Karpas-422 (cell line): ENCODE results near the gene L3MBTL4. TPM values are rescaled to one million over a fixed set of nuclear protein-coding genes. Genes with fewer than 3 reads are reported as not detected.

Source experiments
- DNase-seq: peaks from one replicate; pipeline ENCODE4 v3.0.0-alpha.2; 2015
- H2AFZ ChIP-seq: fragments of 200-600 bp; sonication (generic); 2 replicates; pipeline ENCODE4 v1.6.1; 2014; ENCODE audit warnings: antibody characterized with exemption, low read length, mixed read lengths
- H3K27ac ChIP-seq: fragments of 200-600 bp; sonication (generic); 2 replicates; pipeline ENCODE4 v1.5.1; 2014; ENCODE audit warnings: mild to moderate bottlenecking, low read length, moderate library complexity
- H3K27me3 ChIP-seq: fragments of 200-600 bp; sonication (generic); 2 replicates; pipeline ENCODE4 v1.6.1; 2014; ENCODE audit warnings: low read length, mixed read lengths
- H3K36me3 ChIP-seq: fragments of 200-600 bp; sonication (generic); 2 replicates; pipeline ENCODE4 v1.6.1; 2014; ENCODE audit warnings: low read length, mixed read lengths; ENCODE audit not compliant: insufficient read depth
- H3K4me1 ChIP-seq: fragments of 200-600 bp; sonication (generic); 2 replicates; pipeline ENCODE4 v1.6.1; 2014; ENCODE audit warnings: mild to moderate bottlenecking, low read length, mixed read lengths
- H3K4me2 ChIP-seq: fragments of 200-600 bp; sonication (generic); 2 replicates; pipeline ENCODE4 v1.6.1; 2014; ENCODE audit warnings: low read length, low read depth, mild to moderate bottlenecking; ENCODE audit not compliant: poor library complexity, severe bottlenecking
- H3K4me3 ChIP-seq: fragments of 200-600 bp; sonication (generic); 2 replicates; pipeline ENCODE4 v1.5.1; 2014; ENCODE audit warnings: mild to moderate bottlenecking, antibody characterized with exemption, low read length, mixed read lengths
- H3K79me2 ChIP-seq: fragments of 200-600 bp; sonication (generic); 2 replicates; pipeline ENCODE4 v1.6.1; 2014; ENCODE audit warnings: mild to moderate bottlenecking, low read length, mixed read lengths
- H3K9ac ChIP-seq: fragments of 200-600 bp; sonication (generic); 2 replicates; pipeline ENCODE4 v1.6.0; 2014; ENCODE audit warnings: low read length
- H3K9me2 ChIP-seq: fragments of 200-600 bp; sonication (generic), shearing (Covaris generic); replicated peaks from 2 replicates; pipeline ENCODE4 v1.6.0; 2014; ENCODE audit warnings: mild to moderate bottlenecking, low read length, moderate library complexity; ENCODE audit not compliant: insufficient read depth
- H3K9me3 ChIP-seq: fragments of 300-700, 200-600 bp; sonication (generic); 2 replicates; pipeline ENCODE4 v1.6.1; 2014; ENCODE audit warnings: low read length, mixed read lengths
- H4K20me1 ChIP-seq: fragments of 200-600 bp; sonication (generic); 2 replicates; pipeline ENCODE4 v1.6.1; 2014; ENCODE audit warnings: mild to moderate bottlenecking, antibody characterized with exemption, low read length, low read depth; ENCODE audit not compliant: insufficient read depth
- total RNA-seq: library from RNA; depleted of rRNA; stranded (reverse); fragments of >200 nt; shearing (Covaris generic); gene quantifications from 2 replicates; pipeline ENCODE4 v1.2.3, GENCODE V29; 2014; ENCODE audit warnings: low replicate concordance

The L3MBTL4 gene
- total RNA-seq, 1 experiment from 2014 or later, result 15.2 TPM

- no peak overlapping the region for H2AFZ ChIP-seq
- no peaks in the 10 kb centered on the region for H3K79me2 ChIP-seq
- H3K9me3 ChIP-seq, result no peaks in the 10 kb centered on the region
- H3K9ac ChIP-seq, result no peak overlapping the region
- H3K36me3 ChIP-seq, result no peaks in the 10 kb centered on the region
- no peaks in the 10 kb centered on the region for H3K27me3 ChIP-seq
- H3K9me2 ChIP-seq, result no peaks in the 10 kb centered on the region
- no peak overlapping the region for H3K4me2 ChIP-seq
- H3K4me3 ChIP-seq, result no peak overlapping the region
- no peaks in the 10 kb centered on the region for H3K4me1 ChIP-seq
- H3K27ac ChIP-seq, result no peak overlapping the region
- no peaks in the 10 kb centered on the region for H4K20me1 ChIP-seq
- no peak for DNase-seq
Measured at GRCh38 chr18:6248017-6248416, 166.7 kb downstream of the L3MBTL4 start.

GRCh38 chr18:6242004-6242403, 172.7 kb downstream of the L3MBTL4 start:
- no peak overlapping the region for H2AFZ ChIP-seq
- H3K4me3 ChIP-seq, result no peak overlapping the region
- no peaks in the 10 kb centered on the region for H3K36me3 ChIP-seq
- no peaks in the 10 kb centered on the region for H3K79me2 ChIP-seq
- no peaks in the 10 kb centered on the region for H3K9me3 ChIP-seq
- H3K9ac ChIP-seq, result no peak overlapping the region
- no peak overlapping the region for H3K4me2 ChIP-seq
- H4K20me1 ChIP-seq, result no peaks in the 10 kb centered on the region
- no peaks in the 10 kb centered on the region for H3K9me2 ChIP-seq
- no peak overlapping the region for H3K27ac ChIP-seq
- H3K4me1 ChIP-seq, result no peaks in the 10 kb centered on the region
- H3K27me3 ChIP-seq, result no peaks in the 10 kb centered on the region
- DNase-seq, result peak; percentile 24

GRCh38 chr18:6239716-6240115, 175.0 kb downstream of the L3MBTL4 start:
- no peak overlapping the region for H3K9ac ChIP-seq
- no peaks in the 10 kb centered on the region for H3K36me3 ChIP-seq
- H3K79me2 ChIP-seq, result no peaks in the 10 kb centered on the region
- H3K27me3 ChIP-seq, result no peaks in the 10 kb centered on the region
- H3K4me2 ChIP-seq, result no peak overlapping the region
- H3K4me3 ChIP-seq, result no peak overlapping the region
- no peaks in the 10 kb centered on the region for H3K9me3 ChIP-seq
- H2AFZ ChIP-seq, result no peak overlapping the region
- DNase-seq, result peak; percentile 31
- no peaks in the 10 kb centered on the region for H4K20me1 ChIP-seq
- H3K9me2 ChIP-seq, result no peaks in the 10 kb centered on the region
- H3K27ac ChIP-seq, result no peak overlapping the region
- H3K4me1 ChIP-seq, result no peaks in the 10 kb centered on the region

GRCh38 chr18:6236258-6236657, 178.5 kb downstream of the L3MBTL4 start:
- no peaks in the 10 kb centered on the region for H3K36me3 ChIP-seq
- H3K9me2 ChIP-seq, result no peaks in the 10 kb centered on the region
- DNase-seq, result no peak
- H4K20me1 ChIP-seq, result no peaks in the 10 kb centered on the region
- no peaks in the 10 kb centered on the region for H3K4me1 ChIP-seq
- no peak overlapping the region for H2AFZ ChIP-seq
- H3K4me2 ChIP-seq, result no peak overlapping the region
- H3K4me3 ChIP-seq, result no peak overlapping the region
- no peaks in the 10 kb centered on the region for H3K27me3 ChIP-seq
- no peak overlapping the region for H3K9ac ChIP-seq
- no peak overlapping the region for H3K27ac ChIP-seq
- peaks cover 5% of the 10 kb centered on the region; the same call in 1 of the 2 replicates for H3K9me3 ChIP-seq
- H3K79me2 ChIP-seq, result no peaks in the 10 kb centered on the region

GRCh38 chr18:6222271-6222670, 192.4 kb downstream of the L3MBTL4 start:
- Histone ChIP-seq H3K79me2 (no peaks in the 10 kb centered on the region), H3K36me3 (no peaks in the 10 kb centered on the region), H2AFZ (no peak overlapping the region), H4K20me1 (no peaks in the 10 kb centered on the region), H3K9me3 (no peaks in the 10 kb centered on the region), H3K4me1 (no peaks in the 10 kb centered on the region), H3K4me3 (no peak overlapping the region), H3K9me2 (no peaks in the 10 kb centered on the region), H3K4me2 (no peak overlapping the region), H3K27ac (no peak overlapping the region), H3K27me3 (no peaks in the 10 kb centered on the region), H3K9ac (no peak overlapping the region)
- no peak for DNase-seq

GRCh38 chr18:6221602-6222014, 193.1 kb downstream of the L3MBTL4 start:
- peak; percentile 12 for DNase-seq
- Histone ChIP-seq H4K20me1 (no peaks in the 10 kb centered on the region), H3K27me3 (no peaks in the 10 kb centered on the region), H3K79me2 (no peaks in the 10 kb centered on the region), H3K9ac (no peak overlapping the region), H3K9me2 (no peaks in the 10 kb centered on the region), H3K4me3 (no peak overlapping the region), H3K27ac (no peak overlapping the region), H3K4me2 (no peak overlapping the region), H2AFZ (no peak overlapping the region), H3K4me1 (no peaks in the 10 kb centered on the region), H3K36me3 (no peaks in the 10 kb centered on the region), H3K9me3 (no peaks in the 10 kb centered on the region)

- Histone ChIP-seq H3K27ac (no peak overlapping the region), H4K20me1 (no peaks in the 10 kb centered on the region), H3K4me3 (no peak overlapping the region), H3K27me3 (no peaks in the 10 kb centered on the region), H3K36me3 (no peaks in the 10 kb centered on the region), H2AFZ (no peak overlapping the region), H3K9ac (no peak overlapping the region), H3K4me2 (no peak overlapping the region), H3K4me1 (no peaks in the 10 kb centered on the region), H3K9me2 (no peaks in the 10 kb centered on the region), H3K79me2 (no peaks in the 10 kb centered on the region), H3K9me3 (no peaks in the 10 kb centered on the region)
- peak; percentile 24 for DNase-seq
Measured at GRCh38 chr18:6220129-6220528, 194.6 kb downstream of the L3MBTL4 start.

GRCh38 chr18:6219116-6219717, 195.5 kb downstream of the L3MBTL4 start:
- Histone ChIP-seq H3K4me1 (no peaks in the 10 kb centered on the region), H3K9me3 (no peaks in the 10 kb centered on the region), H3K9ac (no peak overlapping the region), H3K79me2 (no peaks in the 10 kb centered on the region), H3K36me3 (no peaks in the 10 kb centered on the region), H3K4me3 (no peak overlapping the region), H4K20me1 (no peaks in the 10 kb centered on the region), H3K9me2 (no peaks in the 10 kb centered on the region), H3K27me3 (no peaks in the 10 kb centered on the region), H3K4me2 (no peak overlapping the region), H3K27ac (no peak overlapping the region), H2AFZ (no peak overlapping the region)
- DNase-seq, result peak; percentile 84
